H1 (cell line): ENCODE measurements around the gene ARMH1. TPM values are rescaled to one million over a fixed set of nuclear protein-coding genes. Genes with fewer than 3 reads are reported as not detected.

Experiments
- RNF2 ChIP-seq: fragments of 200-900, 300-1000 bp; sonication (generic); IDR thresholded peaks from 2 replicates; pipeline ENCODE4 v1.7.1; 2016; ENCODE audit warnings: borderline replicate concordance, low read depth, mild to moderate bottlenecking, antibody characterized with exemption, low read length; ENCODE audit not compliant: poor library complexity, severe bottlenecking; ENCODE audit errors: missing control alignments
- TAF7 ChIP-seq: optimal IDR thresholded peaks from 2 replicates; pipeline ENCODE3; 2011; ENCODE audit warnings: low read depth, mild to moderate bottlenecking, inconsistent platforms, low read length, moderate library complexity, borderline replicate concordance
- polyA plus RNA-seq, 7 experiments: library from polyadenylated mRNA; depleted of rRNA in 3 of 7; stranded (reverse) in 5 of 7; unstranded in 2 of 7; fragments of >200 nt in 5 of 7; fragments of 200-250 nt in 2 of 7; gene quantifications; 1 replicate in 5 of 7; 2 replicates in 1 of 7; 4 replicates in 1 of 7; pipeline versions ENCODE4 v1.2.1 to v1.2.3, GENCODE V29; 2011 to 2013; ENCODE audit warnings: missing spikeins in 2 of 7, mixed read lengths in 2 of 7
- total RNA-seq: library from RNA; stranded (reverse); fragmentation: NEBNext Ultra II Directional; extraction: Animal tissue kit (Norgen Biotek cat#: 25700); gene quantifications from 2 replicates; pipeline ENCODE4 v1.2.1, GENCODE V29; 2021

ARMH1 gene
- total and polyA plus RNA-seq, 2 of the 8 experiments (the other 6 are each of a cell fraction or from before 2014, with no cell fraction given): 0.82 to 0.85 TPM

DNA sequence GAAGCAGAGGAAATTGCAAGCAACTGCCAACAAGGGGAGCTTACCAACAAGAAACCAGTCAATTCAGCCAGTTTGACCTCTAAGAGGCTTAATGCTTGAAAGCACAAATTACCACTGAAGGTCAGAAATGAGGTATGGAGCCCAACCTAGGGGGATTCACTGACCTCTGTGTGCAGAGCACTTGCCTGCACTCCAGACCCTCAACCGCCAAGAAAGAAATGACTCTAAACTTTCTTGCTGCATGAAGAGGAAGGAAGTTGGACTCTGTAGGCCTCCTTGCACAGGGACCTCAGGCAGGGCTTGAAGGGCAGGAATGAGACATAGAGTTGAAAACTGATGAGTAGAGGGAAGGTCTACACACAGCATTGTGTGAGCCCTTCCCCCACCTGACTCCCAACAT lies 10.0 kb downstream of the ARMH1 start (continued):
- no peak for TF ChIP-seq RNF2
- TF ChIP-seq TAF7: no peak
- TF ChIP-seq, all 59 proteins: peak for 0
